ENCODE measurements around the gene INTS15.

DNA sequence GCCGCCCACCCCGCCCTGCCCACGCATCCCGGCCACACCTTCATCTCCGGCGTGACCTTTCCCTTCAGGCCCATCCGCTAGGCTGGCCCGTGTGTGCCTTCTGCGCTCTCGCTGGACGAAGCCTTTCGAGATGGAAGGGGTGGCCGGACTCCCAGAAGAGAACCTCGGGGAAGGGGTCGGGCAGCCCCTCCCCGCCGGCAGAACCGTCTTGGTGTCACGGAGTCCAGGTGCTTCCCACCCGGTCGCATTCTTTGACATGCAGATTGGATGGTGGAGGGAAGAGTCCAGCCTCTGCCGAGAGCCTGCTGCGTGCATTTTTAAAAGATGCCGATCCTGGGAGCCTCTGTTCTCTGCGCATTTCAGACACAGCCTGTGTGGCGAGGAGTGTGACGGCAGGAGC, 18.3 kb downstream of the INTS15 start:
- no peak for TF ChIP-seq HDAC6 (IDR thresholded peaks at IDR 0.05; ENCODE audit: low read depth, low read length)
- TF ChIP-seq POLR2A (conservative IDR thresholded peaks at IDR 0.05): no peak

All from K562 (cell line).